Measurements from ENCODE around the gene MAML1.

The MAML1 gene

GRCh38 chr5:179821298-179822058, 88.9 kb downstream of the MAML1 start:
- Histone ChIP-seq H3K9ac (ENCODE audit: low read length) (peak overlapping the region; percentile 99), H3K36me3 (ENCODE audit: control insufficient read depth, insufficient read depth, low read length, severe bottlenecking) (peaks cover 46% of the 10 kb centered on the region), H3K27me3 (replicated peaks; ENCODE audit: control insufficient read depth, insufficient read depth, low read length) (no peaks in the 10 kb centered on the region), H3K9me3 (ENCODE audit: control insufficient read depth, low read length) (no peaks in the 10 kb centered on the region), H3K4me3 (ENCODE audit: low read length) (peak overlapping the region; percentile 87), H3K4me1 (ENCODE audit: control insufficient read depth, insufficient read depth, low read length) (peaks cover 61% of the 10 kb centered on the region)
- DNase-seq (ENCODE audit: low read depth): peak; percentile 94

- Histone ChIP-seq H3K9me3 (ENCODE audit: control insufficient read depth, low read length) (no peaks in the 10 kb centered on the region), H3K36me3 (ENCODE audit: control insufficient read depth, insufficient read depth, low read length, severe bottlenecking) (peaks cover 52% of the 10 kb centered on the region), H3K9ac (ENCODE audit: low read length) (peak overlapping the region; percentile 99), H3K4me3 (ENCODE audit: low read length) (peak overlapping the region; percentile 87), H3K27me3 (replicated peaks; ENCODE audit: control insufficient read depth, insufficient read depth, low read length) (no peaks in the 10 kb centered on the region), H3K4me1 (ENCODE audit: control insufficient read depth, insufficient read depth, low read length) (peaks cover 67% of the 10 kb centered on the region)
- no peak for DNase-seq (ENCODE audit: low read depth)
These were observed 89.4 kb downstream of the MAML1 start for GRCh38 chr5:179822059-179822432.

DNA sequence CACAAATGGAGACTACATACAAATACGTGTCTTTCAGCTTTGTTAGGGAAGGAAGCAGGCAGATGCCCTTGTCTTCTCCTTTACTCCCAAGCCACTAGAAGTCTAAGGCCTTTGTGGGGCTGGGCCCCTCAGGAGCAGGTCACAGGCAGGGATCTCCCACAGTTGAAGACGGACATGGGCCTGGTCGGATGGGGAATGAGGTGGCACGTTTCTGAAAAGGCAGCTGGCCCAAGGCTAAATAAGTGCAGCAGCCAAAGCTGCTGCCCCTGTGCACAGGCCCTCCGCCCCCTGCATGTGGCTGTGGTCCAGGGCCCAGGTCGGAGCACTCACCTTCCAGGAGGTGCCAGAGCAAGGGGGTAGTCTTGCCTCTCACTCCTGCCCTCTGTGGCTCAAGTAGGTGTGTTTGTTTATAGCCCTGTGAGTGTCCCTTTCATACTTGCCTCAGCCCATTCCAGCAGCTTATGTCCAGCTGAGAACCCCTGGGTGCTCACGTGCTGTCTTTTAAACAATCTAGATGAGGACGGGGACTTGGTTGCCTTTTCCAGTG, 89.9 kb downstream of the MAML1 start:
- Histone ChIP-seq H3K36me3 (ENCODE audit: control insufficient read depth, insufficient read depth, low read length, severe bottlenecking) (peaks cover 57% of the 10 kb centered on the region), H3K4me3 (ENCODE audit: low read length) (peak overlapping the region; percentile 87), H3K9ac (ENCODE audit: low read length) (peak overlapping the region; percentile 99), H3K9me3 (ENCODE audit: control insufficient read depth, low read length) (no peaks in the 10 kb centered on the region), H3K27me3 (replicated peaks; ENCODE audit: control insufficient read depth, insufficient read depth, low read length) (no peaks in the 10 kb centered on the region), H3K4me1 (ENCODE audit: control insufficient read depth, insufficient read depth, low read length) (peaks cover 68% of the 10 kb centered on the region)
- DNase-seq (ENCODE audit: low read depth): no peak

GRCh38 chr5:179823937-179824744, 91.5 kb downstream of the MAML1 start:
- no peaks in the 10 kb centered on the region for H3K27me3 ChIP-seq (replicated peaks; ENCODE audit: control insufficient read depth, insufficient read depth, low read length)
- H3K36me3 ChIP-seq (ENCODE audit: control insufficient read depth, insufficient read depth, low read length, severe bottlenecking): peaks cover 73% of the 10 kb centered on the region
- peak overlapping the region; percentile 99 for H3K9ac ChIP-seq (ENCODE audit: low read length)
- peak overlapping the region; percentile 87 for H3K4me3 ChIP-seq (ENCODE audit: low read length)
- H3K4me1 ChIP-seq (ENCODE audit: control insufficient read depth, insufficient read depth, low read length): peaks cover 67% of the 10 kb centered on the region
- H3K9me3 ChIP-seq (ENCODE audit: control insufficient read depth, low read length): no peaks in the 10 kb centered on the region
- no peak for DNase-seq (ENCODE audit: low read depth)

GRCh38 chr5:179824745-179825112, 92.1 kb downstream of the MAML1 start:
- Histone ChIP-seq H3K36me3 (ENCODE audit: control insufficient read depth, insufficient read depth, low read length, severe bottlenecking) (peaks cover 79% of the 10 kb centered on the region), H3K4me1 (ENCODE audit: control insufficient read depth, insufficient read depth, low read length) (peaks cover 63% of the 10 kb centered on the region), H3K4me3 (ENCODE audit: low read length) (peak overlapping the region; percentile 87), H3K9ac (ENCODE audit: low read length) (peak overlapping the region; percentile 99), H3K27me3 (replicated peaks; ENCODE audit: control insufficient read depth, insufficient read depth, low read length) (no peaks in the 10 kb centered on the region), H3K9me3 (ENCODE audit: control insufficient read depth, low read length) (no peaks in the 10 kb centered on the region)
- no peak for DNase-seq (ENCODE audit: low read depth)

GRCh38 chr5:179825655-179826182, 93.1 kb downstream of the MAML1 start:
- peak overlapping the region; percentile 31 for H3K9ac ChIP-seq (ENCODE audit: low read length)
- peaks cover 56% of the 10 kb centered on the region for H3K4me1 ChIP-seq (ENCODE audit: control insufficient read depth, insufficient read depth, low read length)
- H3K27me3 ChIP-seq (replicated peaks; ENCODE audit: control insufficient read depth, insufficient read depth, low read length): no peaks in the 10 kb centered on the region
- peaks cover 89% of the 10 kb centered on the region for H3K36me3 ChIP-seq (ENCODE audit: control insufficient read depth, insufficient read depth, low read length, severe bottlenecking)
- H3K9me3 ChIP-seq (ENCODE audit: control insufficient read depth, low read length): no peaks in the 10 kb centered on the region
- H3K4me3 ChIP-seq (ENCODE audit: low read length): no peak overlapping the region
- peak; percentile 29 for DNase-seq (ENCODE audit: low read depth)

Data from adipocyte (in vitro differentiated cells).